Gastrocnemius medialis (tissue), 4 donors: Measurements from ENCODE around the gene ATP10A. TPM values are rescaled to one million over a fixed set of nuclear protein-coding genes. Genes with fewer than 3 reads are reported as not detected.

Source experiments
- ATAC-seq, 2 donors: fragments of 150-250 bp; one replicate each; pipeline ENCODE4 v1.9.1; 2016
- DNase-seq, 2 donors: peaks; one replicate each; pipeline ENCODE4 v3.0.0-alpha.2; 2019
- H3K27ac ChIP-seq, 4 donors: fragments of 200-600 bp; sonication (generic); 1 replicate in 1 of 4; 2 replicates in 3 of 4; pipeline ENCODE4 v1.5.1; 2016 to 2018; ENCODE audit warnings: mild to moderate bottlenecking in 2 of 4, moderate library complexity in 1 of 4
- H3K27me3 ChIP-seq, 3 donors: fragments of 200-600 bp; sonication (generic) in 2 of 3; 1 replicate in 1 of 3; 2 replicates in 2 of 3; pipeline versions ENCODE4 v1.5.1 to v1.6.0; 2016 to 2019; ENCODE audit warnings: mild to moderate bottlenecking in 1 of 3, moderate library complexity in 1 of 3
- H3K36me3 ChIP-seq, 2 donors: fragments of 200-600 bp; sonication (generic) in 1 of 2; one replicate each; pipeline ENCODE4 v1.5.1; 2017 to 2018
- H3K4me1 ChIP-seq, 2 donors: fragments of 200-600 bp; sonication (generic) in 1 of 2; one replicate each; pipeline ENCODE4 v1.5.1; 2016 to 2017; ENCODE audit warnings: mild to moderate bottlenecking in 2 of 2
- H3K4me3 ChIP-seq, 4 donors: fragments of 200-600 bp; sonication (generic) in 3 of 4; 1 replicate in 1 of 4; 2 replicates in 3 of 4; pipeline ENCODE4 v1.5.1; 2016 to 2019; ENCODE audit warnings: mild to moderate bottlenecking in 2 of 4
- H3K9me3 ChIP-seq, 3 donors: fragments of 200-600 bp; sonication (generic) in 2 of 3; 1 replicate in 1 of 3; 2 replicates in 2 of 3; pipeline ENCODE4 v1.5.1; 2016 to 2019
- POLR2A ChIP-seq, 2 donors: fragments of 450-650 bp; IDR thresholded peaks; one replicate each; pipeline ENCODE4 v1.6.1; 2017; ENCODE audit warnings: antibody characterized with exemption in 2 of 2, mild to moderate bottlenecking in 2 of 2, moderate library complexity in 2 of 2
- in situ Hi-C, 4 donors: fragments of 200-750 bp; cut with MboI; loops; one replicate each; pipeline versions ENCODE4 v1.15.0 to v1.8.0; 2017; ENCODE audit warnings: low sequenced_read_pairs in 4 of 4
- intact Hi-C: fragments of 100-400 bp; cut with DNase I; formaldehyde crosslinking; loops from one replicate; pipeline ENCODE4 v1.15.1; 2023; ENCODE audit warnings: low total_unique reads
- total RNA-seq, 4 donors: library from RNA; depleted of rRNA; stranded (reverse); fragments of >200 nt; gene quantifications; one replicate each; pipeline versions ENCODE4 v1.1.0 to v1.2.3, GENCODE V29; 2016
- TF ChIP-seq, protein P1 (sequence below), 5 experiments: fragments of 450-650 bp in 3 of 5; fragments of 200-600 bp in 2 of 5; sonication (generic) in 2 of 5; IDR thresholded peaks in 4 of 5; conservative IDR thresholded peaks in 1 of 5; 1 replicate in 4 of 5; 2 replicates in 1 of 5; pipeline ENCODE4 v1.5.1; 2016 to 2019; ENCODE audit warnings: antibody characterized with exemption in 5 of 5, mild to moderate bottlenecking in 3 of 5, moderate library complexity in 3 of 5

The ATP10A gene
- total RNA-seq, 4 donors from 2014 or later, result 0.36 to 0.56 (median 0.47) TPM

DNA sequence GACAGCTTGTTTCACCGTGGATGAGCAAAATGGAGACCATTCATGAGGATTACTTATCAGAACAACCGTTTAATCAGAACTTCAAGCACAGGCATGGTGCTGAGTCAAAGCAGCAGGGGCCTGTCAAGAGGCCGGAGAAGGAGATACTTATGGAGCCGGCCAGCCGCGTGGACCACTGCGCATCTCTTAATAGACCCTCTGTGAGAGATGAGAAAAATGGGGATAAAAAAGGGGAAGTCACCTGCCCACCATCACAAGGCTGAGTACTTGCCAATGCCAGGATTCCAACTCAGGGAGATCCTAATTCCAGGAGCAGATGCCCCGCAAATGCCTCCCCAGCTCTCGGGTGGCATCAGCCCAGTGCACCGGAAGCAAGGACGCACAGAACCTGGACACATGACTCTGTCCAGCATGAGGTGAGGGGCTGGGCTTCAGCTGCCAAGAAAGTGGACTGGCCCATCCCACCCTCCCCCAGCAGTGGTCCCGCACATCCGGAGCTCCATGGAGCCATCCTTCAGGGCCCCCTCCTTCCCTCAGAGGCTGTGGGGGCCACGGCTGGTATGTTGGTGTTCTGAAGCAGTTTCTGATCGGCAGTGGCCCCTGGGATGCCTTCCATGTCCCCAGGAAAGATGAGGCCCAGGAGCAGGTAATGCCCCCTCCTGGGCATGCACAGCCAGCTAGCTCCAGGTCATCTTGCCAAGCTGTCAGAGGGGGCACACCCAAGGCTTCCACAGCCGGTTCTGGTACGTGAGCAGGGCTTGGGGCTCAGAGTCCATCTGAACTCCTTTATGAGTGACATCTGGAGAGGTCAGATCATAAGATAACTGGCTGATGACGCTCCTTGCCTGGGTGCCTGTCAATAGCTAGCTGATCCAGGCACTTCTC lies 143.8 kb downstream of the ATP10A start:
- intact Hi-C loops (no loop called here), in situ Hi-C loops (loop anchor here in 1 of 4 donors (25.0 kb wide), 1 partner anchor 207 kb away; no protein-coding TSS in a partner anchor)
- no peaks in the 10 kb centered on the region for H3K4me1 ChIP-seq
- H3K36me3 ChIP-seq, result no peaks in the 10 kb centered on the region
- H3K27me3 ChIP-seq, result no peaks in the 10 kb centered on the region
- no peak overlapping the region for H3K27ac ChIP-seq
- DNase-seq (no peak), ATAC-seq (no peak)
- TF ChIP-seq, protein P1, sequence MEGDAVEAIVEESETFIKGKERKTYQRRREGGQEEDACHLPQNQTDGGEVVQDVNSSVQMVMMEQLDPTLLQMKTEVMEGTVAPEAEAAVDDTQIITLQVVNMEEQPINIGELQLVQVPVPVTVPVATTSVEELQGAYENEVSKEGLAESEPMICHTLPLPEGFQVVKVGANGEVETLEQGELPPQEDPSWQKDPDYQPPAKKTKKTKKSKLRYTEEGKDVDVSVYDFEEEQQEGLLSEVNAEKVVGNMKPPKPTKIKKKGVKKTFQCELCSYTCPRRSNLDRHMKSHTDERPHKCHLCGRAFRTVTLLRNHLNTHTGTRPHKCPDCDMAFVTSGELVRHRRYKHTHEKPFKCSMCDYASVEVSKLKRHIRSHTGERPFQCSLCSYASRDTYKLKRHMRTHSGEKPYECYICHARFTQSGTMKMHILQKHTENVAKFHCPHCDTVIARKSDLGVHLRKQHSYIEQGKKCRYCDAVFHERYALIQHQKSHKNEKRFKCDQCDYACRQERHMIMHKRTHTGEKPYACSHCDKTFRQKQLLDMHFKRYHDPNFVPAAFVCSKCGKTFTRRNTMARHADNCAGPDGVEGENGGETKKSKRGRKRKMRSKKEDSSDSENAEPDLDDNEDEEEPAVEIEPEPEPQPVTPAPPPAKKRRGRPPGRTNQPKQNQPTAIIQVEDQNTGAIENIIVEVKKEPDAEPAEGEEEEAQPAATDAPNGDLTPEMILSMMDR (IDR thresholded peaks at IDR 0.05 in 4 of 5, conservative IDR thresholded peaks at IDR 0.05 in 1 of 5), result no peak
- no peak for TF ChIP-seq POLR2A (IDR thresholded peaks at IDR 0.05)
- H3K4me3 ChIP-seq, result no peak overlapping the region
- H3K9me3 ChIP-seq, result no peaks in the 10 kb centered on the region

DNA sequence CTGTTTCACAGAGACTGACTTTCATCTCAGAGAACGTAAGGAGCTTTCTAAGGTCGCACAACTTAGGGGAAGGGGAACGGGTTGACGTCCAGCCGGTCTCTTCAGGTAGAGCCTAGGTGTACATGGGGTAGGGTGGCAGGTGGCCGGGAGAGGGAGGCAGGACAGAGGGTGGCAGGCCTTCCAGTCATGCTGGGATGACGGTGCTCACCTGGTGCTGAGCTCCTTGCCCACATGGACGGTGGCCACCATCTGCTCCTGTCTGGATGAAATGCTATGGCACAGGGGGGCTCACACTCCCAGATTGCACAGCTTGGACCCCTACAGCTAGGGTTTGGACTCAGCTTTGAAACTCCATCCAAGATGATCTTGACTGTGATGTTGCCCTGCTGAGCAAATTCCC lies 144.5 kb downstream of the ATP10A start:
- Histone ChIP-seq H3K4me1 (no peaks in the 10 kb centered on the region), H3K27ac (no peak overlapping the region), H3K9me3 (no peaks in the 10 kb centered on the region), H3K27me3 (no peaks in the 10 kb centered on the region), H3K36me3 (no peaks in the 10 kb centered on the region), H3K4me3 (no peak overlapping the region)
- intact Hi-C loops (no loop called here), in situ Hi-C loops (loop anchor here in 1 of 4 donors (25.0 kb wide), 1 partner anchor 206 kb away; no protein-coding TSS in a partner anchor)
- DNase-seq (no peak), ATAC-seq (no peak)
- TF ChIP-seq POLR2A (IDR thresholded peaks at IDR 0.05), result no peak
- TF ChIP-seq, protein P1 (IDR thresholded peaks at IDR 0.05 in 4 of 5, conservative IDR thresholded peaks at IDR 0.05 in 1 of 5), result no peak

DNA sequence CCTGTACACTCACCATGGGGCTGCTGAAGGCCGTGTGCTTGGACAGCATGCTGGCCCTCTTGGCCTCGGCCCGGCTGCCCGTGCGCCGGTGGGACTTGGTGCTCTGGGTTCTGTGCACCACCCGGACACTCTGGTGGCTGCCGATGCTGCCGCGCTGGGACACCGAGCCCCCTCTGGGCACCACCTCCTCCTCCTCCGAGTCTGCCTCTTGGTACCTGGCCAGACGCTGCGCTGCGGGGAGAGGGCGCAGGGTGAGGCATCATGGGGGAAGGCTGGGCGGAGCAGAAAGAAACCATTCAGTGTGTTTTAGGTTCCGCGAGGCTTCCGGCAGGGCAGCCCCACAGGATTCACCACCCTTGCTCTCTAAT lies 145.0 kb downstream of the ATP10A start:
- H3K4me3 ChIP-seq, result no peak overlapping the region
- no peaks in the 10 kb centered on the region for H3K9me3 ChIP-seq
- H3K36me3 ChIP-seq, result no peaks in the 10 kb centered on the region
- ATAC-seq (no peak), DNase-seq (no peak)
- TF ChIP-seq, protein P1 (IDR thresholded peaks at IDR 0.05 in 4 of 5, conservative IDR thresholded peaks at IDR 0.05 in 1 of 5), result no peak
- no peaks in the 10 kb centered on the region for H3K4me1 ChIP-seq
- intact Hi-C loops, result no loop called here
- H3K27ac ChIP-seq, result no peak overlapping the region
- in situ Hi-C loops, result loop anchor here in 1 of 4 donors (25.0 kb wide), 1 partner anchor 206 kb away; no protein-coding TSS in a partner anchor
- H3K27me3 ChIP-seq, result no peaks in the 10 kb centered on the region

- H3K27me3 ChIP-seq, result no peaks in the 10 kb centered on the region
- H3K36me3 ChIP-seq, result no peaks in the 10 kb centered on the region
- intact Hi-C loops, result no loop called here
- no peak overlapping the region for H3K27ac ChIP-seq
- no peaks in the 10 kb centered on the region for H3K4me1 ChIP-seq
- H3K9me3 ChIP-seq, result no peaks in the 10 kb centered on the region
- no peak for TF ChIP-seq POLR2A (IDR thresholded peaks at IDR 0.05)
- TF ChIP-seq, protein P1 (IDR thresholded peaks at IDR 0.05 in 4 of 5, conservative IDR thresholded peaks at IDR 0.05 in 1 of 5), result no peak
- DNase-seq (no peak), ATAC-seq (no peak)
- in situ Hi-C loops, result loop anchor here in 1 of 4 donors (25.0 kb wide), 1 partner anchor 205 kb away; no protein-coding TSS in a partner anchor
- no peak overlapping the region for H3K4me3 ChIP-seq
Measured at GRCh38 chr15:25717457-25718168, 145.5 kb downstream of the ATP10A start.
